ENCODE measurements around the gene XPA.
"Not testable (repeated sequence)": the region's sequence is repeated elsewhere in the genome, so short reads cannot be mapped to it uniquely, and the experiment has no call there.

XPA gene

DNA sequence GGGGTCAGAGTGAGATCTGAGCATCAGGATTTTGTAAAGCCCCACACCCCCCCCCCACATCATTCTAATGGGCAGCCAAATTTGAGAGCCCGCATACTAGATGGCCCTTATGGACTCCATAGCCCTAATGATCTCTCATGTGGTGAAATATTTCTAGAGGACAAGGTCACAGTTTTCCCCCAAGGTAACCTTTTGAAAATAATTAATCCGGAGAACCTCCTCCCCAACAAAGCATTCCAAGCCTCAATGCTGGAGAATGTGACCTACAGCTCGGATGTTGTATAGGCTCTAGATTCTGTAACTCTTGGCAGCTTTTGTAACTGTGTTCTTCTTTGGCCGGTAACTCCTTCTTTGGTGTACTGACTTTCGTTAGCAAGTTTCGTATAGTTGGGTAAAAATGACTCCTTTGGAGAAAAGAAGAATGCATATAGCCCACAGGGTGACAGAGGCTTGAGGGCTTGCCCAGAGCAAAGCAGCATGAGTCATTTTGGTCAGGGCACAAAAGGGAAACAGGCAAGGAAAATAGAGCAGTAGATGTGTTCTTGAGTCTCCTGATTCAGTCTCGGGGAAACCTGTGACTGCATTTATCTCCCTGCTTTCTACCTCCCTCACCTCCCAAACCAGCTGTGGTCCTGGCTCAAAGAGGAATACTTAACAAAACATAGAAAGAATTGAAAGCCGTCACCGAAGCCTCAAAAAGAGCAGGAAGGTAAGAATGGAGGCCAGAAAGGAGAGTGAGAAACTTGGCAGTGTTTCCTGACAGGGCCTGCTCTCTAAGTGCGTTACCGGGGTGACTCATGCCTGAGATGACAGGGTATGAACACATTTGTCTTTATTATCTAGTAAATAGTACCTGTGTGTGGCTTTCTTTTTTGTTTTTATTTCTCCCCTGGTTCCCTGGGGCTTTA lies 6.6 kb upstream of the XPA start:
- no peak for DNase-seq

DNA sequence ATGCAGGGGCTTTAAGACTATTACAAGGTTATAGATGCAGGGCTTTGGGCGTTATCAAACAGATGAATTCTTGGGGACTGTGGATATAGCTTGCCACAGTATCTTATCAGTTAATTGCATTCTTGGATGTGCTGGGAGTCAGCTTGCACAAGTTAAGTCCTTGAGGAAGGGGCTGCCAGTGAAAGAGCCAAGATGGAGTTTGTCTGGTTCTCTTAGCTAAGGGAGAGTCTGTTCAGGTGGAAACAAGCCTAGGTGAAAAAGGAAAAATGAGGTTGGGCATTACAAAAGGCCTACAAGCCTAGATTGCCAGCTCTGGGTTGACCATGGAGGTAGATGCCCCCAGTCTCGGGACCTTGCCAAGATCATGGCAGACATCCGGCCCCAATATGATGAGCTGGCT lies 2.7 kb upstream of the XPA start:
- not testable (repeated sequence) for DNase-seq

DNA sequence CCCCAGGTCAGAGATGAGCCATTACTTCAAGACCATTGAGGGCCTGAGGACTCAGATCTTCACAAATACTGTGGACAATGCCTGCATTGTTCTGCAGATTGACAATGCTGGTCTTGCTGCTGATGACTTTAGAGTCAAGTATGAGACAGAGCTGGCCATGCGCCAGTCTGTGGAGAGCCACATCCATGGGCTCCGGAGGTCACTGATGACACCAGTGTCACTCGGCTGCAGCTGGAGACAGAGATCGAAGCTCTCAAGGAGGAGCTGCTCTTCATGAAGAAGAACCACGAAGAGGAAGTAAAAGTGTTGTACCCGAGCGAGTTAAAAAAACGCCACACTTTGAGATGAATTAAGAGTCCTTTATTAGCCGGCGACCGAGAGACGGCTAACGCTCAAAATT lies 2.1 kb upstream of the XPA start:
- not testable (repeated sequence) for DNase-seq

DNA sequence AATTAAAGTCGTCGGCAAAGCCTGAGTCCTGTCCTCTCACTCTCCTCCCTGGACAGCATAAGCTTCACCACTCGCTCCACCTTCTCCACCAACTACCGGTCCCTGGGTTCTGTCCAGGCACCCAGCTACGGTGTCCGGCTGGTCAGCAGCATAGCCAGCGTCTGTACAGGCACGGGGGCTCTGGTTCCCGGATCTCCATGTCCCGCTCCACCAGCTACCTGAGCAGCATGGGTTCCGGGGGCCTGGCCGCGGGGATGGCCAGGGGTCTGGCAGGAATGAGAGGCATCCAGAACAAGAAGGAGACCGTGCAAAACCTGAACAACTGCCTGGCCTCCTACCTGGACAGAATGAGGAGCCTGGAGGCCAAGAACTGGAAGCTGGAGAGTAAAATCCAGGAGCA lies 1.7 kb upstream of the XPA start:
- DNase-seq = no peak

DNA sequence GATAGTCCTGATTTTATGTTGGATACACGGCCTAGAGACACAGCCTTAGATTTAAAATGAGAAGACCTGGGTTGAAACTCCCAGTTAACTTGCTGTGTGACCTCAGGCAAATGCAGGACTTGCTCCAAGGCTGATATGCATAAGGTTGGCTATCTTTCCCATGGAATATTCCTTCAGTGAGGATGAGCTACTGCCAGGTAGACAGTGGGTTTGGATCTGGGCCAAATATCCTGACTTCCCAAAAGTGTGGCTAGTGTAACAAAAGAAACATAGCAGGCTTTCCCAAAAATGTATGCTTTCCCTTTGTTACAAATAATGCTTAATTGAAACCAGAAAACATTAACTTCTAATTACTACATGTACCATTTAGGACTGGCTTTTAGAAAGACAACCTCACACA lies 697 bp upstream of the XPA start:
- no peak for DNase-seq

DNA sequence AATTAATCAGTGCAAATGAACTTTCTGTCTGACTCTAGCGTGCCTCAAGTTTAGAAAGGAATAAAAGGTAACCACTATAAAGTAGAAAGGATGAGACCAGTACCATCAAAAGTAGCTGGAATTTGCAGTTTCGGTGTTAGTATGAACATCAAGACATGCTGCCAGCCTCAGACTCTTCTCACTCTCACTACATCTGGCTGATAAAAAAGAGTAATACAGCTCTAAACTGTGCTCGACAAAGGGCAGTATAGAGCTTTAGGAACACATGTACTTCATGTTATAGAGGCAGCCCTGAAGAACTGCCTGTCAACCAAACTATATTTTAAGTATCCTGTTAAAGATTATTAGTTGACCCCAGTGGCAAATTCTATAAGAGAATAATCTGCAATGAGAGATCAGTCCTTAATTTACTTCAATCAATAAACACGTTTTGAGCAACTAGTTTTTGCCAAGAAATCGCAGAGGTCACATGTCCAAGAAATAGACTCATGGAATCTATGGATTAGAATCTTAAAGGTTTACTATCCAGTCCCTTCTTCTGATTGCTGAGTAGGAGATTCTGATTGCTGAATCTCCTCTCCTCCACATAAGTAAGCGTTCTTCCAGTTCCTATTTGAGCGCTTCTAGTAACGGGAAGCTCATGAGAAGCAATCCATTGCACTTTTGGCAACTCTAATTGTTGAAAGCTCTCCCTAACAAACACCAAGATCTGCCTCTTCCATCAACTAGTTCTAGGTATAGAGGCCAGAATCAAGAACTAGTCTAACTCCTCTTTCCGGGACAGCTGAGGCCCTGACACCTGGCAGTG lies 941 bp downstream of the XPA start:
- no peak for DNase-seq

DNA sequence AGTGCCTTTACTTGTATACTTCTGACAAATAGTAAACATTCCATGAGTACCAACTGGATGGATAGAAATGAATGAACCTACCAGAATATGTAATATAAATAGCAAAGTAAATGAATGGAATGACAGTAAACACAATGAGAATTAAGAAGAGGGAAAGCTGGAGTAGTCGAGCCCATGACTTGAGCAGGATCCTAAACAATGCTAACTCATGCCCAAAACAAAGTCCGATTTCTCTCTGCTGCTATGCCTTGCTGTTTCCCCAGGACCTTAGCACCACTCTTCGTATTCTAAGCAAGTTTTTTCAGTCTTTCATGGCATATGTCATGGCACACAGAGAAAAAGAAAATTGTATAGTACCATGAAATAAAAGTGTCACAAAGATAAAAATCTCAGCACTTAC lies 1.8 kb downstream of the XPA start:
- no peak for DNase-seq

DNA sequence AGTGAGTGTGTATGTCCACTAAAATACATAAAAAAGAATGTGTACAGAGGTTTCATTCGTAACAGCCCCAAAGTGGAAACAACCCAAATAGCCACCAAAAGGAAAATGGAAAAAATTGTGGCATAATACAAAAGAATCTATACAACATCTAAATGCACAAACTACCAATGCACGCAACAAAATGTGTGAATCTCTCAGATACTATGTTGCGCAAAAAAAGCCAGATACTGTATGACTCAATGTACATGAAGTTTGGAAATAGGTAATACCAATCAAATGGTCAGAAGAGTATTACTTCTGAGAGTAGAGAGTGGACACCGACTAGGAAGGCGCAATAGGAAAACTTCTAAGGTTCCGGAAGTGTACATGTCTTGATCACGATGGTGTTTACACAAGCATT lies 2.4 kb downstream of the XPA start:
- no peak for DNase-seq

DNA sequence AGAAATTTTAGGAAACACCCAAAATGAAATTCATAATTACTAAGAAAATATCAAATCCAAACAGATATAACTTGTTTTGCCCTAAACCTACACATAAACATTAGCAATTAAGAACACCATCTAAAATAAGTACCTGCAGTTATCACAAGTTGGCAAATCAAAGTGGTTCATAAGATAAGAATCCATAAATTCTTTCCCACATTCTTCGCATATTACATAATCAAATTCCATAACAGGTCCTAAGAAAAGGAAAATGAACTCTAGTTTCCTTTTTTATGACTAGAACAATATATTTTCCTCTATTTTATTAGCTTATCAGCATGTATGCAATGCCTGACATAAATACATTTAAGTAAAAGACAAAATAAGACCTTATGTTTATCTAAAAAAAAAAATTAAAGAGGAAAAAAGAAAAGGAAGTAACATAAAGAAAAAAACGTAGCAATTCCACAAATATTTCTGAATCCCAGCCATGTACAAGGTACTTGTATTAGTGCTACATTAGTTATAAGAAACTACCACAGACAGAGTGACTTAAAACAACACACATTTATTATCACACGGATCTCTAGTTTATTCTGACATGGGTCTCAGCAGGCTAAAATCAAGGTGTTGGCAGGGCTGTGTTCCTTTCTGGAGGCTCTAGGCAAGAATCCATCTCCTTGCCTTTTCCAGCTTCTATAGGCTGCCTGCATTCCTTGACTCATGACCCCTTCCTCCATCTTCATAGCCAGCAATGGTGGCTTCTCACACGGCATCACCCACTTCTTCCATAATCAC lies 7.5 kb downstream of the XPA start:
- DNase-seq = no peak

DNA sequence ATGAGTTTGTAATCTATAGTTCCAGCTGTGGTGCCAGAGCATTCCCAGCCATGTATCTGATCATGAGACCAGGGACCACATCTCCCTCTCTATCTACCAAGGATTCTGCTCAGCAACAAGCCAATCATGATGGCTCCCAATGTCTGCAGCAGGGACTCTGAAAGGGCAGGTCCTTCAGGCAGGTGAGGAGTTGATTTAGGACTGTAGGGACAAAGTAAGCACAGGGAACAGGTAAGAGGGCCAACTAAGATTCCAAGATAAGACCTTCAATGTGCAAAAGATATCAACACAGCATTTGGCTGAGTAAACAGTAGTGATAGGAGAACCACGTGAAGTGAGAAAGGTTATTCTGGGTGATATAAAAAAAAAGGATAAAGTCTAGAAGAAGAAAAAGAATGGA lies 8.5 kb downstream of the XPA start:
- DNase-seq = no peak

DNA sequence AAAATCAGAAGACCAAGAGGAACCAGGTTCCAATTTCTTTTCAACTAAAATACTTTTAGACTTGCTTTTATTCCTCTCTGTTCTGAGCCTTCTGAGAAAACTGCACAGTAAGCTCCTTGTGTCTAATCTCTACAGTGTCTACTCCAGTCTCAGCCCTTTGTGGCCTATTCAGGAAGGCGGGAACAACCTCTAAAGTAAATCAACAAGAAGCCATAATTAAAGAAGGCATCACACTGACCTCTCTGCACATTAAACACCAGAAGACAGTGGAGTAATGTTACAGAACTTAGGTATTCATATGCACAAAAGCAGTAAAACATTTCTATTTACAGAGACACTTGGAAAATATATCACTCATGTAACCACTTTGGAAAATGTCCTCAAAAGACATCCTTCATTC lies 14.9 kb downstream of the XPA start:
- DNase-seq = no peak

DNA sequence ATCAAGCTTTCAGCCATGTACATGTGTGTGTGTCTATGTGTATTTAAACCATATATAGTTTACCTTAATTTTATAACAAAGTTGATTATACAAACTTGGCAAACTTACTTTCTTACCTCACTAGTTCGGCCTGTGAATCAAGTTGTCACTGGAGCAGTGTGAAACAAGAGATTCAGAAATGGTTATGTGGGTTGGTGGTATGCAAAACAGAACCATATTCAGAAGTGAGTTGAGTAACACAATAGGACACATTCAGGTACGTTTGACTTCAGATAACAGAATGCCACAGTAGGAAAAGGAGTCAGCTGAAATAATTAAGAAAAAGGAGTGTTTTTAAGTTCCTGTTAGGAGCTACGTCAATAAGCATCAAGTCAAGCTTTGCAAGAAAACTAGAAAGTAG lies 21.5 kb downstream of the XPA start:
- no peak for DNase-seq

DNA sequence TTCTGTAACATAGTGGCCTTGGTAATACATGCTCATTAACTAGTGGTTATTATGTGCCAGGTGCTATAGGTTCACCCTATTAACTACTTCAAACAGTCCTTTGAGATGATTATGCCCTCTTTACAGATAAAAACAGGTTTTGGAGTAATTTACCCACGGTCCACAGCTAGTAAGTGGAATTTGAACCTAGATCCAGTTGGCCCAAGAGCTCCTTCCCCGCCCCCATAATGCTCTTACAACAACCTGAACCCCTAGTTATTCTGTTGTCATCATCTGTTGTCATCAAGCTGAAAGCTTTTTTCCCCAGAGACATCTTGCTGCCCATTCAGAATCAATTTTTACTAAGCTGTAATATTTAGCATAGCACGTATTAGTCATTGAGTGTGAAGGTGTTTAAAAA lies 23.2 kb downstream of the XPA start:
- DNase-seq = no peak

DNA sequence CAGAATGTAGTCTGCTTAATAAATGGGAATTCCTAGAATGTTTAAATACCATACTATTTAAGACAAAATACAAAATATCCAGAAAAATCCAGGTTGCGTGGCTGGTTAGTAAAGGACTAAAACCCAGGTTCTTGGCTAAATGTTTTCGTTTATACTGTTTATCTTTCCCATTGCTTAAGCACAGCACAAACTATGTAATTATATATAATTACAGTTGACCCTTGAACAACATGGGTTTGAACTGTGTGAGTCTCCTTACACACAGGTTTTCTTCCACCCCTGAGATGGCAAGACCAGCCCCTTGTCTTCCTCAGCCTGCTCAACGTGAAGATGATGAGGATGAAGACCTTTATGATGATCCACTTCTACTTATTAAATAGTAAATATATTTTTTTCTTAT lies 24.7 kb downstream of the XPA start:
- no peak for DNase-seq

DNA sequence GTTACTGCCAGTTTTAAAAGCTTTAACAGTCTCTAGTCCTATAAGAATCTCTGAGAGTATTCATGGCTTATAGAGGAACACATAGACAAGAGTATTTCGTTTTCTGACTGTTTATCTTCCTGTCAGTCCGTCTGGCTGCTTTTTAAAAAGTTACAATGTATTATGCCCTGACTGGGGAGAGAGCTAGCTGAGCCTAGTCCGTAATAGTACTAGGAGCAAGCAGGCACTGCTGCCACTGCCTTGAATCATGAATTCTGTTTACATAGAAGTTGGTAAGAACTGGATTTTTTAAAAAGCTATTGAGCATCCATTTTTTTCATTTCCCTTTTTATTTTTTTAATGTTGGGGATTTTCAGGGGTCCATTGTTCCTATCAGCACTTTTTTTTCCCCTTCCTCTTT lies 26.6 kb downstream of the XPA start:
- no peak for DNase-seq

DNA sequence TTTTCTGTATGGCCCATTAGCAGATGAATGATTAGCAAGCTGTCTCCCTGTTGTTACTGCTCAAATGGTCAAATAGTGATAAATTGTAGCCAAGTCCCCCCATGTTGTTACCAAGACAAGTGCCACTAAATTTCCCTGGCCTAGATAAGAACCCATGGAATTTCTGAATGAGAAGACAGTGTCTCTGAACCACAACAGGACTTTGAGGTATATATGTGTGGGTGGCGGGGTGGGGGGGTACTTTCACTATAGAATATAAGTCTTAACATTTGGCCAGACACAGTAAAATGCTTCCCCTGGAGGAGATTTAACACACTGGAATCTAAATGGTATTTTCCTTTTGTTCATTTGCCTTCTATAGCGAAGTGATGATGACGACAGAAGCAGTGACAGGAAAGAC lies 28.7 kb downstream of the XPA start:
- DNase-seq = no peak

DNA sequence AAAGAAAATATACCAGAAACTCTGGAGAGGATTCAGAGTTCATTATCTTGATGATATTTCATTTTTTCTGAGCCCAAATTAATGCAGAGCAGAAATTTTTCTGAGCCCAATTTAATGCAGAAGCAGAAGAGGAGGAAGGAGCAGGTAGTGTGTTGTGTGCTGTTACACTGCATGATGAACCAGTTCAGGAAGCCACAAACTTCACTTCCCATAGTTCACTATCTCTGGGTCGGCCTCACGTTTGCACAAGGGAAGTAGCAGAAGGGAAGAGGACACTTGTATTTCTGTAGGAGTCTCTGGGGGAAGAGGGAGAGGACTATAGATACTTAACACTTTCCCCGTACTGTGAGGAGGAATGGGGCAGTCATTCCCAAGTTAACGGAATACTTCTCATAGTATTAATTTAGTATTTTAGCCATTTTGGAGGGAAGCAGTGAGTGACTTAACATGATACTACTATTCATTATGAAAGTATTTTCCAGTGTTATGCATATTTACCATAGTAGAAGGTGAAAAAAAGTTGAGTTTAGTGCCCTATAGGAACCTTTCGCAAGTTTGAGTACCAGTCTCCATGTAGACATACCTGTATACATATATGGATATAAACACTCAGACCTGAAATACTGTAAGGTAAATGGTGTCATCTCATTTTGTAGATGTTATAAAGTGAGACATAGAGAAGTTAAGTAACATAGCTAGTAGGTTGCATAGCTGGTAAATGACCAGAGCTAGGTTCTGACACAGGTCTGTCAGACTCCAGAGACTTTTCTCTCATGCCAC lies 30.0 kb downstream of the XPA start:
- DNase-seq = no peak

DNA sequence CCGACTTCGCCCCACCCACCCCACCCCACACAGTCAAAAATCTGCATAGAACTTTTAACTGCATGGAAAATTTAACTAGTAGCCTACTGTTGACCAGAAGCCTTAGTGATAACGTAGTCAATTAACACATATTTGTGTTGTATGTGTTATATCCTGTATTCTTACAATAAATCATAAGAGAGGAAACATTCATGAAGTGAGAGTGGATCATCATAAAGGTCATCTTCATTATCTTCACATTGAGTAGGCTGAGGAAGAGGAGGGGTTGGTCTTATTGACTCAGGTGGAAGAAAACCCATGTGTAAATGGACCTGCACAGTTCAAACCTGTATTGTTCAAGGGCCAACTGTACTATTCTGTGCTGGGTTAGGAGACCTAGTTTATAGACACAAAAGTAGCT lies 31.4 kb downstream of the XPA start:
- DNase-seq = no peak

DNA sequence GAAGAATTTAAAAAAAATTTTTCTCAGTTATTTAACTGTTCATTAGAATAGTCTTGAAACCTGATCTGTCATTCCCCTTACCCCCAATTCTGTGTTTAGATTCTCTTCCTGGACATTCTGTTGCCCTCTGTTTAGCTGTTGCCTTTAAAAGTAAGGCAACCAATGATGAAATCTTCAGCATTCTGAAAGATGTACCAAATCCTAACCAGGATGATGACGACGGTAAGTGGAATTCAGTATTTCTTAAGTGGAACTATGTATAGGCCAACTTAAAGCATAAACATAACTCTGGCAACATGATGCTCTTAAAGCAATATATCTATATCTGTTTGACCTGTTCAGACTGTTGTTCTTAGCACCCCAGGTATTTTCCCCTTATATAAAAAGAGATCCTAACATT lies 36.3 kb downstream of the XPA start:
- no peak for DNase-seq

DNA sequence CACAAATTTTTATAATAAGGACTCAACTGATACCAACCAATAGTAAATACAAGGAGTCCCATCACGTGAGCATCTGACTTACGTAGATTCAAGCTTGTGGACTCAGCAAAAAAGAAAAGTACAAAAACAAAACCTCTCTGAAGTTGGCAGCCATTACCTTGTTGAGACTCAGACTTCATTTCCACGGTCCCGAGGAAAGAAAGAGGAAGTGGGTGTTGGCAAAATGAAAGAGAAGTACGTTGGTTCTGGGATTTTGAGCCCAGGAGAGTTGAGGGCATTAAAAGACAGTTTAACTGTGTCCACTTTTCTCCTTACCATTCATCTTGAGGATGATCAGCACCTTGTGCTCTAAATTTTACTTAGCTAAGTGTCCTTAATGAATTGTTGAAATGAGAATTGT lies 36.8 kb downstream of the XPA start:
- DNase-seq = no peak

DNA sequence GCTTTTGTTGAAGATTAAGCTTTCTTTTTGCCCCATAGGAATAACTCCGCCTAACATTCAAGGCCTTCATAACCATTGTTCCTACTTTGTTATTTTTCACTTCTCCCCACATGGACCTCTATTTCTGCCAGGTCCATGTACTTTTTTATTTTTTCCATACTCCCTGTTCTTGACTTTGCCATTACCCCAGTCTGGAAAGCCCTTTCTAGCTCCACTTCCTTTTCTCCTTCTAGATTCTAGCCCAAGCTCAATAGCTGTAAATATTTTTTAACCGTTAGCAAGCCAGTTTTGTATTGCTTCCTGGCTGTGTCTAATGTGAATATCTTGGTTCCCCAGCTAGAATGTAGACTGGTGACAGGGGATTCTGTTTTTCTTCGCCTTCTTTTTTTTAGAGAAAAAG lies 37.4 kb downstream of the XPA start:
- DNase-seq = no peak

DNA sequence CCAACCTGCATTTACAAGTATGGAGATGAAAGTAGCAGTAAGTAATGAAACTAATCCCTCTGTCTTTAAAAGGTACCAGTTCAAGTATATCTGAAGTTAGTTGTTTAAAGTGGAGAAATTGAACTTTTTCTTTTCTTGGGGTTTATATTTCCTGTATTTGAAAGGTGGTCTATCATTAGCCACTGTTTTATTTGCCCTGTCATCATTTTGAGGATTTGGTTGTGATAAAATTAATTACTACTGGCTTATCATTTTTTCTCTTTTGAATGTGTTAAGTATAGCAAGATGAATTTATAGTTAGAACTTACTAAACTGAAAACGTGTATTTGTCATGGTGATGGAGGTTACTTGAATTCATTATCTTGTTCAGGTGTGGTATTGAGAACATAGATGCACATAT lies 38.4 kb downstream of the XPA start:
- no peak for DNase-seq

DNA sequence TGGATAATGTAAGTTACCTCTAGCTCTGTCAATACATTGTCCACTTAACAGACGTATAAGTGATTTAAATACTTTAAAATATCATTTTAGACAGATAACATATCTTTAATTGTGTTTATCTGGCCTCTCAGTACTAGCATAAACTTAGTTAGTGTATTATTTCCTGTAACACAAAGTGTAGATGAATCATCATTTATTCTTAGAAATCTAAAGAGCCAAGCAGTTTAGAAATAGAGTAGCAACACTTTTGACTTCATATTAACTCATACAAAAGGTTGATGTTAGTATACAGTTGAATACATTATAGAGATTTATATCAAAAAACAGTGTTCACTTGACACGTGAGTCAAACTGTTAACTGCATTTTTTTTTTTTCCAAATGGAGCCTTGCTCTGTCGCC lies 45.5 kb downstream of the XPA start:
- DNase-seq = no peak

Data from activated gamma-delta T cell (primary cell).